H1 (cell line): ENCODE results near the gene UBE2H. TPM values are rescaled to one million over a fixed set of nuclear protein-coding genes. Genes with fewer than 3 reads are reported as not detected.

Source experiments
- CEBPB ChIP-seq: IDR thresholded peaks from 2 replicates; pipeline ENCODE4 v1.6.1; 2012; ENCODE audit warnings: low read depth, low read length
- CTBP2 ChIP-seq: IDR thresholded peaks from 2 replicates; pipeline ENCODE4 v1.7.0; 2011; ENCODE audit warnings: borderline replicate concordance, mild to moderate bottlenecking, moderate library complexity, mixed read lengths, low read length; ENCODE audit not compliant: insufficient read depth, insufficient read length
- JUND ChIP-seq: IDR thresholded peaks from 2 replicates; pipeline ENCODE4 v1.6.1; 2011; ENCODE audit warnings: mild to moderate bottlenecking, improper control_type of control experiment, low read length
- MAX ChIP-seq: IDR thresholded peaks from 2 replicates; pipeline ENCODE4 v1.6.1; 2012; ENCODE audit warnings: inconsistent platforms
- RBBP5 ChIP-seq: IDR thresholded peaks from 2 replicates; pipeline ENCODE4 v1.7.1; 2012; ENCODE audit warnings: low read depth, mild to moderate bottlenecking, inconsistent platforms, low read length, moderate library complexity, borderline replicate concordance
- SAP30 ChIP-seq: fragments of 300-600 bp; sonication (generic); IDR thresholded peaks from 2 replicates; pipeline ENCODE4 v1.7.1; 2012; ENCODE audit warnings: low read length, moderate library complexity, mild to moderate bottlenecking, inconsistent platforms; ENCODE audit not compliant: insufficient read depth, insufficient replicate concordance
- TBP ChIP-seq: IDR thresholded peaks from 2 replicates; pipeline ENCODE4 v1.6.1; 2011; ENCODE audit warnings: low read depth, low read length, improper control_type of control experiment
- polyA plus RNA-seq, 7 experiments: library from polyadenylated mRNA; depleted of rRNA in 3 of 7; stranded (reverse) in 5 of 7; unstranded in 2 of 7; fragments of >200 nt in 5 of 7; fragments of 200-250 nt in 2 of 7; gene quantifications; 1 replicate in 5 of 7; 2 replicates in 1 of 7; 4 replicates in 1 of 7; pipeline versions ENCODE4 v1.2.1 to v1.2.3, GENCODE V29; 2011 to 2013; ENCODE audit warnings: missing spikeins in 2 of 7, mixed read lengths in 2 of 7
- total RNA-seq: library from RNA; stranded (reverse); fragmentation: NEBNext Ultra II Directional; extraction: Animal tissue kit (Norgen Biotek cat#: 25700); gene quantifications from 2 replicates; pipeline ENCODE4 v1.2.1, GENCODE V29; 2021
- TF ChIP-seq, protein P1 (sequence below), 3 experiments: IDR thresholded peaks; 1 replicate in 2 of 3; 2 replicates in 1 of 3; pipeline versions ENCODE4 v1.5.1 to v1.6.1; 2011; ENCODE audit warnings: low read length in 3 of 3, mild to moderate bottlenecking in 3 of 3, inconsistent platforms in 2 of 3, low read depth in 1 of 3, moderate library complexity in 1 of 3; ENCODE audit not compliant: insufficient read depth in 1 of 3; ENCODE audit errors: control extremely low read depth in 1 of 3

The UBE2H gene
- total and polyA plus RNA-seq, 2 of the 8 experiments (the other 6 are each of a cell fraction or from before 2014, with no cell fraction given) = 30.6 to 62.2 TPM

DNA sequence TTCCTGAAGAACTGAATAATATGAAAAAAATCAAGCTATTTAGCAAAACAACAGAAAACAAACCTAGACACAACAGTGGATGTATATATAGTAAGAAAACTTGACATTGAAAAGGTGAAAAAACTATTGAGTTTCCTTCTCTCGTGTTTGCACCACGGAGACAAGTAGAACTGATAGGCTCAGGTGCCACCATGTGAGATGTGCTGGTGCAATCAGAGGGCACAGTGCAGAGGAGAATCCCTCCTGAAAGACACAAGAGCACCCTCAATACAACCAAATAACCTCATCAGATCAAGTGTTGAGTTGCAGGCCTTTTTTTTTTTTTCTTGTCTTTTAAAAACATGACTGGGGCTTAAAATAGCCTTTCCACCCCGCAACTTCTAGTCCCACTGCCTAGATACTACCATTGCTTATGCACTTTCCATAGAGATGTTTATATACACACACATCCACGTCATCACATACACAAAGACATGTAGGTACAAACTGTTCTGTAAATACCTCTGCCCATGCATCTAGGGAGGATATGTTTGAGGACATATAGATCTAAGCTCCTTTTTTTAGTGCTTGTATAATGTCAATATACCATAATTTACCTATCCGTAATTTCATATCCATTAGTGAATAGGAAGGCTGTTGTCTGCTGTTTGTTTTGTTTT, 54.1 kb downstream of the UBE2H start (continued):
- no peak for TF ChIP-seq MAX
- TF ChIP-seq SAP30 = no peak
- no peak for TF ChIP-seq TBP
- TF ChIP-seq, protein P1, sequence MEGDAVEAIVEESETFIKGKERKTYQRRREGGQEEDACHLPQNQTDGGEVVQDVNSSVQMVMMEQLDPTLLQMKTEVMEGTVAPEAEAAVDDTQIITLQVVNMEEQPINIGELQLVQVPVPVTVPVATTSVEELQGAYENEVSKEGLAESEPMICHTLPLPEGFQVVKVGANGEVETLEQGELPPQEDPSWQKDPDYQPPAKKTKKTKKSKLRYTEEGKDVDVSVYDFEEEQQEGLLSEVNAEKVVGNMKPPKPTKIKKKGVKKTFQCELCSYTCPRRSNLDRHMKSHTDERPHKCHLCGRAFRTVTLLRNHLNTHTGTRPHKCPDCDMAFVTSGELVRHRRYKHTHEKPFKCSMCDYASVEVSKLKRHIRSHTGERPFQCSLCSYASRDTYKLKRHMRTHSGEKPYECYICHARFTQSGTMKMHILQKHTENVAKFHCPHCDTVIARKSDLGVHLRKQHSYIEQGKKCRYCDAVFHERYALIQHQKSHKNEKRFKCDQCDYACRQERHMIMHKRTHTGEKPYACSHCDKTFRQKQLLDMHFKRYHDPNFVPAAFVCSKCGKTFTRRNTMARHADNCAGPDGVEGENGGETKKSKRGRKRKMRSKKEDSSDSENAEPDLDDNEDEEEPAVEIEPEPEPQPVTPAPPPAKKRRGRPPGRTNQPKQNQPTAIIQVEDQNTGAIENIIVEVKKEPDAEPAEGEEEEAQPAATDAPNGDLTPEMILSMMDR (IDR thresholded peaks at IDR 0.05; ENCODE audit: control extremely low read depth in 1 of 3, insufficient read depth in 1 of 3, low read depth in 1 of 3, low read length in 3 of 3) = no peak
- TF ChIP-seq RBBP5 = no peak
- TF ChIP-seq JUND = no peak
- TF ChIP-seq CTBP2 = no peak
- no peak for TF ChIP-seq CEBPB
